BE2C (cell line): ENCODE results near the gene ADAMTS8.

Source experiments
- DNase-seq: peaks from one replicate; pipeline ENCODE4 v3.0.0-alpha.2; 2020
- H3K27me3 ChIP-seq: fragments of 250-450 bp; sonication (Bioruptor Pico); 2 replicates; pipeline ENCODE4 v1.5.1; 2020; ENCODE audit warnings: mild to moderate bottlenecking
- H3K36me3 ChIP-seq: fragments of 250-450 bp; sonication (Bioruptor Pico); 2 replicates; pipeline ENCODE4 v1.5.1; 2020; ENCODE audit warnings: mild to moderate bottlenecking
- H3K4me1 ChIP-seq: fragments of 250-450 bp; sonication (Bioruptor Pico); 2 replicates; pipeline ENCODE4 v1.5.1; 2020
- H3K4me3 ChIP-seq: 2 replicates; pipeline ENCODE4 v1.5.1; 2011; ENCODE audit warnings: low read depth, low read length
- H3K9me3 ChIP-seq: fragments of 250-450 bp; sonication (Bioruptor Pico); 2 replicates; pipeline ENCODE4 v1.5.1; 2020
- TF ChIP-seq, protein P1 (sequence below): IDR thresholded peaks from 2 replicates; pipeline ENCODE4 v1.5.1; 2012; ENCODE audit warnings: mild to moderate bottlenecking, low read depth, low read length

The ADAMTS8 gene

DNA sequence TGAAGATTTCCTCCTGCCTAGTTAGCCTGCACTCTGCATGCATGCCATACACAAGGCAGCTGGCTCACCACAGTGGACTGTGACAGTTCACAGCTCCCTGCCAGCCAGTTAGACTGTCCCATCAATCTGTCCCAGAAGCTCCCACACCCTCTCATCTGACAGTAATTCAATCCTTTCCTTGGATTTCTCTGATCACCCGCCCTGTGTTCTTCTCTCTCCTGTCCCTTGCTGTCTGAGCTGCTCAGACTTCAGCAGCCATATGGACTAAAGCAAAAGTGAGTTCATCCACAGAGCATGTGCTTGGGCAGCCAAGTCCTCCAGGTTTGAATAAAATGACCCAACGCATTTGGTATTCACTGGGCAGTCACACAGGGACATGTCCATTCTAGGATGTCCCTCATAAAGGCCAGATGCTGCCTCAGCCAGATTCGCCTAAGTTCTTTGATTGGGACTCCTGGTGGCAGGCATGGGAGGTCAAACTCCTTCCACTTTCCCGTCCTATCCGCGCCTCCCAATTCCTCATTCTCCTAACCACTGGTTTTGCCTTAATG, 59.2 kb downstream of the ADAMTS8 start:
- TF ChIP-seq, protein P1, sequence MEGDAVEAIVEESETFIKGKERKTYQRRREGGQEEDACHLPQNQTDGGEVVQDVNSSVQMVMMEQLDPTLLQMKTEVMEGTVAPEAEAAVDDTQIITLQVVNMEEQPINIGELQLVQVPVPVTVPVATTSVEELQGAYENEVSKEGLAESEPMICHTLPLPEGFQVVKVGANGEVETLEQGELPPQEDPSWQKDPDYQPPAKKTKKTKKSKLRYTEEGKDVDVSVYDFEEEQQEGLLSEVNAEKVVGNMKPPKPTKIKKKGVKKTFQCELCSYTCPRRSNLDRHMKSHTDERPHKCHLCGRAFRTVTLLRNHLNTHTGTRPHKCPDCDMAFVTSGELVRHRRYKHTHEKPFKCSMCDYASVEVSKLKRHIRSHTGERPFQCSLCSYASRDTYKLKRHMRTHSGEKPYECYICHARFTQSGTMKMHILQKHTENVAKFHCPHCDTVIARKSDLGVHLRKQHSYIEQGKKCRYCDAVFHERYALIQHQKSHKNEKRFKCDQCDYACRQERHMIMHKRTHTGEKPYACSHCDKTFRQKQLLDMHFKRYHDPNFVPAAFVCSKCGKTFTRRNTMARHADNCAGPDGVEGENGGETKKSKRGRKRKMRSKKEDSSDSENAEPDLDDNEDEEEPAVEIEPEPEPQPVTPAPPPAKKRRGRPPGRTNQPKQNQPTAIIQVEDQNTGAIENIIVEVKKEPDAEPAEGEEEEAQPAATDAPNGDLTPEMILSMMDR = no peak
- no peaks in the 10 kb centered on the region for H3K4me1 ChIP-seq
- H3K27me3 ChIP-seq = peaks cover 14% of the 10 kb centered on the region
- no peak overlapping the region for H3K4me3 ChIP-seq
- H3K9me3 ChIP-seq = no peaks in the 10 kb centered on the region
- H3K36me3 ChIP-seq = no peaks in the 10 kb centered on the region
- DNase-seq = no peak

DNA sequence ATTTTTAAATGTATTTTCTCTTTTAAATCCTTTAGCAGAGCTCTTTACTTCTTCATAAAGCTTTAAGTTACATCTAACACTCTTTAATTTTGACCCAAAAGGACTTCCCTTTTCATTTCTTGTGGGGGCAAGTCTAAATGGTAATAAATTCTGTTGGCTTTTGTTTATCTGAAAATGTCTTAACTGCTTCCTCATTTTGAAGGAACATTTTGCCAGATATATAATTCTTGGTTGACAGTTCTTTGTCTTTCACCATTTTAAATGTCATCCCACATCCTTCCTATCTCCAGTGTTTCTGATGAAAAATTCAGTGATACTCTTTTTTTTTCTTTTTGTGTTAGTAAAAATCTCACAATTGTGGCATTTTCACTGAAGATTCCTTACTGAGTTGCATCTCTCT, 69.0 kb downstream of the ADAMTS8 start:
- H3K36me3 ChIP-seq = no peaks in the 10 kb centered on the region
- no peaks in the 10 kb centered on the region for H3K27me3 ChIP-seq
- no peaks in the 10 kb centered on the region for H3K9me3 ChIP-seq
- H3K4me1 ChIP-seq = no peaks in the 10 kb centered on the region
- no peak for DNase-seq
- H3K4me3 ChIP-seq = no peak overlapping the region
- TF ChIP-seq, protein P1 = no peak

- Histone ChIP-seq H3K4me1 (no peaks in the 10 kb centered on the region), H3K27me3 (no peaks in the 10 kb centered on the region), H3K9me3 (no peaks in the 10 kb centered on the region), H3K36me3 (no peaks in the 10 kb centered on the region), H3K4me3 (no peak overlapping the region)
- TF ChIP-seq, protein P1 = no peak
- DNase-seq = no peak
These were observed 70.0 kb downstream of the ADAMTS8 start for GRCh38 chr11:130358398-130358797.
